Testis (tissue), 3 donors: ENCODE measurements around the gene THRB. TPM values are rescaled to one million over a fixed set of nuclear protein-coding genes. Genes with fewer than 3 reads are reported as not detected.

Experiments
- DNase-seq: peaks from one replicate; pipeline ENCODE4 v3.0.0-alpha.2; 2019
- H3K27ac ChIP-seq, 2 donors: fragments of 200-600 bp; sonication (generic); one replicate each; pipeline ENCODE4 v1.5.1; 2019
- H3K27me3 ChIP-seq: fragments of 200-600 bp; sonication (generic); one replicate; pipeline ENCODE4 v1.5.1; 2019
- H3K36me3 ChIP-seq: fragments of 200-600 bp; sonication (generic); one replicate; pipeline ENCODE4 v1.5.1; 2017; ENCODE audit warnings: low read depth; ENCODE audit errors: missing control alignments
- H3K4me1 ChIP-seq: fragments of 200-600 bp; sonication (generic); one replicate; pipeline ENCODE4 v1.5.1; 2019
- H3K4me3 ChIP-seq, 2 donors: fragments of 200-600 bp; sonication (generic); one replicate each; pipeline ENCODE4 v1.5.1; 2017 to 2019
- H3K9me3 ChIP-seq: fragments of 200-600 bp; sonication (generic); one replicate; pipeline ENCODE4 v1.5.1; 2017
- CTCF ChIP-seq, 3 experiments: fragments of 450-650 bp in 2 of 3; fragments of 200-600 bp in 1 of 3; sonication (generic) in 1 of 3; IDR thresholded peaks; one replicate each; pipeline ENCODE4 v1.5.1; 2016 to 2019; ENCODE audit warnings: antibody characterized with exemption in 3 of 3, mild to moderate bottlenecking in 2 of 3, moderate library complexity in 1 of 3
- POLR2A ChIP-seq: fragments of 450-650 bp; IDR thresholded peaks from one replicate; pipeline ENCODE4 v1.6.1; 2017; ENCODE audit warnings: antibody characterized with exemption, mild to moderate bottlenecking, moderate library complexity
- WGBS, 2 donors: methylation state at CpG; one replicate each; pipeline ENCODE4 v1.1.5; 2018; 5-methylcytosine and 5-hydroxymethylcytosine counted together
- intact Hi-C: fragments of 100-400 bp; cut with DNase I; formaldehyde crosslinking; loops from one replicate; pipeline ENCODE4 v1.15.1; 2023; ENCODE audit warnings: low total_unique reads
- polyA plus RNA-seq: library from polyadenylated mRNA; stranded (reverse); fragments of 350-450 nt; fragmentation: Illumina TruSeq; extraction: RNeasy Lipid Tissue Mini Kit (QIAGEN cat#74804); gene quantifications from one replicate; pipeline ENCODE4 v1.2.3, GENCODE V29; 2014; ENCODE audit warnings: low read depth, low replicate concordance; ENCODE audit not compliant: insufficient read depth
- total RNA-seq, 2 donors: library from RNA; depleted of rRNA; stranded (reverse); fragments of >200 nt; gene quantifications; one replicate each; pipeline ENCODE4 v1.2.3, GENCODE V29; 2016

The THRB gene
- total and polyA plus RNA-seq, 3 donors from 2014 or later: 1.3 to 2.0 (median 1.4) TPM

- intact Hi-C loops: no loop called here
- H3K27me3 ChIP-seq: no peaks in the 10 kb centered on the region
- no peak overlapping the region for H3K27ac ChIP-seq
- H3K36me3 ChIP-seq: no peaks in the 10 kb centered on the region
- no peak for TF ChIP-seq POLR2A
- no peak for TF ChIP-seq CTCF (IDR thresholded peaks at IDR 0.05)
- H3K4me3 ChIP-seq: no peak overlapping the region
- no peaks in the 10 kb centered on the region for H3K4me1 ChIP-seq
- DNase-seq: no peak
- H3K9me3 ChIP-seq: no peaks in the 10 kb centered on the region
- WGBS, 2 donors: 0% methylated on average over 1 of the region's 1 CpG
Observed at GRCh38 chr3:24443476-24443875, 51.2 kb downstream of the THRB start.

GRCh38 chr3:24440760-24441464, 53.7 kb downstream of the THRB start:
- Histone ChIP-seq H3K27ac (no peak overlapping the region), H3K9me3 (no peaks in the 10 kb centered on the region), H3K36me3 (no peaks in the 10 kb centered on the region), H3K27me3 (no peaks in the 10 kb centered on the region), H3K4me1 (no peaks in the 10 kb centered on the region), H3K4me3 (no peak overlapping the region)
- WGBS, 2 donors: 71 to 89% methylated on average over 3 of the region's 3 CpGs
- no peak for TF ChIP-seq CTCF (IDR thresholded peaks at IDR 0.05)
- TF ChIP-seq POLR2A: no peak
- intact Hi-C loops: no loop called here
- no peak for DNase-seq

GRCh38 chr3:24439021-24439420, 55.6 kb downstream of the THRB start:
- intact Hi-C loops: no loop called here
- Histone ChIP-seq H3K9me3 (no peaks in the 10 kb centered on the region), H3K4me3 (no peak overlapping the region), H3K36me3 (no peaks in the 10 kb centered on the region), H3K4me1 (no peaks in the 10 kb centered on the region), H3K27ac (no peak overlapping the region), H3K27me3 (no peaks in the 10 kb centered on the region)
- DNase-seq: no peak
- TF ChIP-seq CTCF (IDR thresholded peaks at IDR 0.05): no peak
- 73 to 96% methylated on average over 3 to 4 of the region's 4 CpGs for WGBS, 2 donors

GRCh38 chr3:24437326-24437725, 57.3 kb downstream of the THRB start:
- 67 to 78% methylated on average over 2 of the region's 2 CpGs for WGBS, 2 donors
- no peak for TF ChIP-seq CTCF (IDR thresholded peaks at IDR 0.05)
- TF ChIP-seq POLR2A: no peak
- Histone ChIP-seq H3K36me3 (no peaks in the 10 kb centered on the region), H3K27me3 (no peaks in the 10 kb centered on the region), H3K4me3 (no peak overlapping the region), H3K4me1 (no peaks in the 10 kb centered on the region), H3K9me3 (no peaks in the 10 kb centered on the region), H3K27ac (no peak overlapping the region)
- intact Hi-C loops: no loop called here
- no peak for DNase-seq

GRCh38 chr3:24435584-24435983, 59.1 kb downstream of the THRB start:
- intact Hi-C loops: no loop called here
- no peak for DNase-seq
- no peak overlapping the region for H3K4me3 ChIP-seq
- H3K4me1 ChIP-seq: no peaks in the 10 kb centered on the region
- WGBS, 2 donors: 93% methylated on average over 5 of the region's 5 CpGs
- H3K9me3 ChIP-seq: no peaks in the 10 kb centered on the region
- TF ChIP-seq POLR2A (no peak), CTCF (IDR thresholded peaks at IDR 0.05) (no peak)
- H3K36me3 ChIP-seq: no peaks in the 10 kb centered on the region
- H3K27ac ChIP-seq: no peak overlapping the region
- no peaks in the 10 kb centered on the region for H3K27me3 ChIP-seq
